Osteoblast (primary cell): ENCODE results near the gene SHE. TPM values are rescaled to one million over a fixed set of nuclear protein-coding genes. Genes with fewer than 3 reads are reported as not detected.
"Not testable (repeated sequence)": the region's sequence is repeated elsewhere in the genome, so short reads cannot be mapped to it uniquely, and the experiment has no call there.

Experiments used
- DNase-seq: peaks from one replicate; pipeline ENCODE4 v3.0.0; 2011; ENCODE audit warnings: low spot score, mixed read lengths; ENCODE audit not compliant: insufficient read length; ENCODE audit errors: missing footprints
- H2AFZ ChIP-seq: 2 replicates; pipeline ENCODE4 v1.6.0; 2011; ENCODE audit warnings: mild to moderate bottlenecking, low read length
- H3K27ac ChIP-seq: 2 replicates; pipeline ENCODE4 v1.5.1; 2011; ENCODE audit warnings: mild to moderate bottlenecking, low read depth, low read length, moderate library complexity
- H3K27me3 ChIP-seq: 2 replicates; pipeline ENCODE4 v1.6.0; 2012; ENCODE audit warnings: mild to moderate bottlenecking, control low read depth, inconsistent platforms, low read length, moderate library complexity; ENCODE audit not compliant: insufficient read depth
- H3K36me3 ChIP-seq: 2 replicates; pipeline ENCODE4 v1.5.1; 2011; ENCODE audit warnings: mild to moderate bottlenecking, low read length, control low read depth, moderate library complexity; ENCODE audit not compliant: insufficient read depth
- H3K4me1 ChIP-seq: 2 replicates; pipeline ENCODE4 v1.5.1; 2011; ENCODE audit warnings: mild to moderate bottlenecking, low read length, control low read depth, moderate library complexity; ENCODE audit not compliant: insufficient read depth
- H3K4me2 ChIP-seq: 2 replicates; pipeline ENCODE4 v1.6.0; 2011; ENCODE audit warnings: mild to moderate bottlenecking, low read length; ENCODE audit not compliant: insufficient read depth
- H3K4me3 ChIP-seq: fragments of 200-600 bp; sonication (generic); 3 replicates; pipeline ENCODE4 v1.5.1; 2012; ENCODE audit warnings: mild to moderate bottlenecking, low read length, inconsistent platforms; ENCODE audit not compliant: insufficient read depth
- H3K79me2 ChIP-seq: 2 replicates; pipeline ENCODE4 v1.6.0; 2012; ENCODE audit warnings: mild to moderate bottlenecking, low read length, control low read depth, inconsistent platforms; ENCODE audit not compliant: insufficient read depth
- H3K9me3 ChIP-seq: 2 replicates; pipeline ENCODE4 v1.5.1; 2011; ENCODE audit warnings: low read depth, low read length, control low read depth
- H4K20me1 ChIP-seq: 2 replicates; pipeline ENCODE4 v1.6.0; 2012; ENCODE audit warnings: mild to moderate bottlenecking, low read length, control low read depth; ENCODE audit not compliant: insufficient read depth
- CTCF ChIP-seq: IDR thresholded peaks from 2 replicates; pipeline ENCODE4 v1.5.1; 2011; ENCODE audit warnings: mild to moderate bottlenecking, low read depth, low read length, moderate library complexity; ENCODE audit errors: extremely low read depth
- total RNA-seq: library from RNA; depleted of rRNA; stranded (reverse); fragments of >200 nt; gene quantifications from 2 replicates; pipeline ENCODE4 v1.2.3, GENCODE V29; 2012

Gene SHE
- total RNA-seq, 1 donor: not detected

- Histone ChIP-seq H3K27ac (no peak overlapping the region), H3K4me1 (no peaks in the 10 kb centered on the region), H3K27me3 (peaks cover 25% of the 10 kb centered on the region), H3K36me3 (no peaks in the 10 kb centered on the region), H3K4me2 (no peak overlapping the region), H3K79me2 (no peaks in the 10 kb centered on the region), H2AFZ (no peak overlapping the region), H3K4me3 (no peak overlapping the region), H3K9me3 (no peaks in the 10 kb centered on the region), H4K20me1 (no peaks in the 10 kb centered on the region)
- TF ChIP-seq CTCF: peak; percentile 31
- no peak for DNase-seq
Observed at GRCh38 chr1:154533952-154534844, 32.0 kb upstream of the SHE start.

GRCh38 chr1:154531950-154532349 lies 29.7 kb upstream of the SHE start:
- H3K4me3 ChIP-seq, H3K27ac ChIP-seq, H3K36me3 ChIP-seq, H3K79me2 ChIP-seq, H2AFZ ChIP-seq, H3K4me1 ChIP-seq, DNase-seq, H4K20me1 ChIP-seq, H3K9me3 ChIP-seq, H3K4me2 ChIP-seq: not testable (repeated sequence)
- H3K27me3 ChIP-seq: peaks cover 17% of the 10 kb centered on the region

DNA sequence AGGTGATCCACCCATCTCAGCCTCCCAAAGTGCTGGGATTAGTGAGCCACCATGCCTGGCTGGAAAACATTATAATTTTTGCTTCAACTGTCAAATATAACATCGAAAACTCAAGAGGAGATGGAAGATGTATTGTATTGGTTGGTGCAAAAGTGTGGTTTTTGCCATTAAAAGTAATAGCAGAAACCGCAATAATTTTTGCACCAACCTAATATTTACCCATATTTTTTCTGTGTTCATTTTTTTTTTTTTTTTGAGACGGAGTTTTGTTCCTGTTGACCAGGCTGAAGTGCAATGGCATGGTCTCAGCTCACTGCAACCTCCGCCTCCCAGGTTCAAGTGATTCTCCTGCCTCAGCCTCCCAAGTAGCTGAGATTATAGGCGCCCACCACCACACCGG lies 27.1 kb upstream of the SHE start:
- H3K4me1 ChIP-seq: no peaks in the 10 kb centered on the region
- no peak for DNase-seq

DNA sequence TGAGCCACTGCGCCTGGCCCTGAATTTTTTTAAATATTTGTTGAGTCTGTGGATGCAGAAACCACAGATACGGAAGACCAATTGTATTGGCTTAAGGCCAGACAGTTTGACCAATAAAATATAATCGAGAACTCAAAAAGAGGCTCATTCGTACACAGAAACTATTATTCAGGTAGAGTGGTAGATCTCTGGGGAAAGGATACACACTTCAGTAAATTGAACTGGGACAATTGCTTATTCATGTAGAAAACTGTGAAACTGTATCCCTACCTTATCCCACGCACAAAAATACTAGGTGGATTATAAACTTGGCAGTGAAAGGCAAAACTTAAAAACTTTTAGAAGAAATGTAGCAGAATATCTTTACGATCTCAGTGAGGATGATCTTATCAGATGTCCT lies 25.0 kb upstream of the SHE start:
- no peak for TF ChIP-seq CTCF
- H3K36me3 ChIP-seq: no peaks in the 10 kb centered on the region
- no peaks in the 10 kb centered on the region for H3K4me1 ChIP-seq
- H3K27ac ChIP-seq: no peak overlapping the region
- no peak overlapping the region for H3K4me2 ChIP-seq
- H3K9me3 ChIP-seq: no peaks in the 10 kb centered on the region
- H3K79me2 ChIP-seq: no peaks in the 10 kb centered on the region
- H3K27me3 ChIP-seq: peaks cover 13% of the 10 kb centered on the region
- no peak overlapping the region for H3K4me3 ChIP-seq
- H2AFZ ChIP-seq: no peak overlapping the region
- no peak for DNase-seq
- H4K20me1 ChIP-seq: no peaks in the 10 kb centered on the region

More for the DNA sequence above, 27.1 kb upstream of the SHE start:
- no peak overlapping the region for H3K4me3 ChIP-seq
- no peak overlapping the region for H3K4me2 ChIP-seq
- H3K9me3 ChIP-seq: no peaks in the 10 kb centered on the region
- H3K36me3 ChIP-seq: no peaks in the 10 kb centered on the region
- H2AFZ ChIP-seq: no peak overlapping the region
- H3K79me2 ChIP-seq: no peaks in the 10 kb centered on the region
- H3K27me3 ChIP-seq: peaks cover 5% of the 10 kb centered on the region
- no peak overlapping the region for H3K27ac ChIP-seq
- no peak for TF ChIP-seq CTCF
- no peaks in the 10 kb centered on the region for H4K20me1 ChIP-seq
